Smooth muscle cell (in vitro differentiated cells): ENCODE results near the gene TTC28. TPM values are rescaled to one million over a fixed set of nuclear protein-coding genes. Genes with fewer than 3 reads are reported as not detected.

ENCODE experiments used
- DNase-seq: peaks from one replicate; lab custom pipeline; 2025; ENCODE audit not compliant: unreplicated experiment; lab: John Stamatoyannopoulos, UW
- H2AFZ ChIP-seq: fragments of 200-600 bp; sonication (generic); 2 replicates; pipeline ENCODE4 v1.6.0; 2016; ENCODE audit warnings: antibody characterized with exemption, low read depth, mild to moderate bottlenecking
- H3F3A ChIP-seq: fragments of 200-600 bp; sonication (generic); 2 replicates; pipeline ENCODE4 v1.6.0; 2017; ENCODE audit warnings: antibody characterized with exemption, low read depth
- H3K27ac ChIP-seq: fragments of 200-600 bp; sonication (generic); 2 replicates; pipeline ENCODE4 v1.5.1; 2016; ENCODE audit warnings: low read depth, mild to moderate bottlenecking
- H3K27me3 ChIP-seq: fragments of 200-600 bp; sonication (generic); 2 replicates; pipeline ENCODE4 v1.6.1; 2016; ENCODE audit warnings: low read depth, mild to moderate bottlenecking
- H3K36me3 ChIP-seq: fragments of 200-600 bp; sonication (generic); 2 replicates; pipeline ENCODE4 v1.5.1; 2016; ENCODE audit warnings: low read depth
- H3K4me1 ChIP-seq: fragments of 200-600 bp; sonication (generic); 2 replicates; pipeline ENCODE4 v1.5.1; 2016; ENCODE audit warnings: low read depth
- H3K4me2 ChIP-seq: fragments of 200-600 bp; sonication (generic); 2 replicates; pipeline ENCODE4 v1.6.0; 2016; ENCODE audit warnings: mild to moderate bottlenecking
- H3K4me3 ChIP-seq: fragments of 200-600 bp; sonication (generic); 2 replicates; pipeline ENCODE4 v1.5.1; 2016; ENCODE audit warnings: mild to moderate bottlenecking
- H3K79me2 ChIP-seq: fragments of 200-600 bp; sonication (generic); 2 replicates; pipeline ENCODE4 v1.6.0; 2016; ENCODE audit warnings: low read depth, mild to moderate bottlenecking
- H3K9ac ChIP-seq: fragments of 200-600 bp; sonication (generic); 2 replicates; pipeline ENCODE4 v1.6.0; 2016; ENCODE audit warnings: low read depth
- H3K9me3 ChIP-seq: fragments of 200-600 bp; sonication (generic); replicated peaks from 2 replicates; pipeline ENCODE4 v1.5.1; 2016; ENCODE audit warnings: low read depth
- H4K20me1 ChIP-seq: fragments of 200-600 bp; sonication (generic); 2 replicates; pipeline ENCODE4 v1.6.0; 2016; ENCODE audit warnings: low read depth
- WGBS: methylation state at CpG from one replicate; pipeline ENCODE4 v1.1.7; 2016; ENCODE audit warnings: low lambda C conversion rate; 5-methylcytosine and 5-hydroxymethylcytosine counted together
- polyA plus RNA-seq: library from polyadenylated mRNA; unstranded; fragments of >200 nt; fragmentation: Nextera tagmentation; extraction: Ambion mirVana; gene quantifications from 2 replicates; pipeline ENCODE4 v1.2.1, GENCODE V29; 2016
- total RNA-seq: library from RNA; depleted of rRNA; stranded (reverse); fragments of >200 nt; gene quantifications from 2 replicates; pipeline ENCODE4 v1.2.3, GENCODE V29; 2014
- TF ChIP-seq, protein P1 (sequence below): fragments of 200-600 bp; sonication (generic); IDR thresholded peaks from 2 replicates; pipeline ENCODE4 v1.5.1; 2017; ENCODE audit warnings: borderline replicate concordance, mild to moderate bottlenecking, antibody characterized with exemption; ENCODE audit not compliant: insufficient read depth, poor library complexity, severe bottlenecking

TTC28 gene
- total and polyA plus RNA-seq, 2 experiments from 2014 or later = 6.3 to 17.9 TPM

DNA sequence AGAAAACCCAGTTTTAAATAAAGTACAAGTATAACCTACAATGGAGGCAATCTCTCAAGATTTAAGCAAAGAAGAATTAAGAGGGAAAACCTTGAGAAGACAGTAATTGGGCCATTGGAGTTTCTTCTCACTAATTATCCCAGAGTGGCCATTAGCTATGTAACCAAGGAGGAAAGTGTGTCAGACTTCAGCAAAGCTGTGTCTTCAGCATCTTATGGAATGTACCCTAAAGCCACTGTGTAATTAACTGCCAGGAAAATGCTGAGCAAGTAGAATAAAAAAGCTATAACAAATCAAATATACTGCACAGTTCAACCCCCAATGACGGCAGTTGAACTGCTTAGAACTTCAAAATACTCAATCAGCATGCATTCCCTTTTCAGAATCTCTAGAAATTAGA is 261.6 kb downstream of the TTC28 start:
- TF ChIP-seq, protein P1, sequence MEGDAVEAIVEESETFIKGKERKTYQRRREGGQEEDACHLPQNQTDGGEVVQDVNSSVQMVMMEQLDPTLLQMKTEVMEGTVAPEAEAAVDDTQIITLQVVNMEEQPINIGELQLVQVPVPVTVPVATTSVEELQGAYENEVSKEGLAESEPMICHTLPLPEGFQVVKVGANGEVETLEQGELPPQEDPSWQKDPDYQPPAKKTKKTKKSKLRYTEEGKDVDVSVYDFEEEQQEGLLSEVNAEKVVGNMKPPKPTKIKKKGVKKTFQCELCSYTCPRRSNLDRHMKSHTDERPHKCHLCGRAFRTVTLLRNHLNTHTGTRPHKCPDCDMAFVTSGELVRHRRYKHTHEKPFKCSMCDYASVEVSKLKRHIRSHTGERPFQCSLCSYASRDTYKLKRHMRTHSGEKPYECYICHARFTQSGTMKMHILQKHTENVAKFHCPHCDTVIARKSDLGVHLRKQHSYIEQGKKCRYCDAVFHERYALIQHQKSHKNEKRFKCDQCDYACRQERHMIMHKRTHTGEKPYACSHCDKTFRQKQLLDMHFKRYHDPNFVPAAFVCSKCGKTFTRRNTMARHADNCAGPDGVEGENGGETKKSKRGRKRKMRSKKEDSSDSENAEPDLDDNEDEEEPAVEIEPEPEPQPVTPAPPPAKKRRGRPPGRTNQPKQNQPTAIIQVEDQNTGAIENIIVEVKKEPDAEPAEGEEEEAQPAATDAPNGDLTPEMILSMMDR = no peak
- Histone ChIP-seq H2AFZ (no peak overlapping the region), H3K27me3 (no peaks in the 10 kb centered on the region), H3K9ac (no peak overlapping the region), H3K4me1 (no peaks in the 10 kb centered on the region), H3K79me2 (peaks cover 8% of the 10 kb centered on the region), H3K27ac (no peak overlapping the region), H3K36me3 (no peaks in the 10 kb centered on the region), H3K4me2 (no peak overlapping the region), H3F3A (no peaks in the 10 kb centered on the region), H3K9me3 (no peaks in the 10 kb centered on the region), H4K20me1 (peaks cover 4% of the 10 kb centered on the region), H3K4me3 (no peak overlapping the region)
- WGBS = 76% methylated on average over 1 of the region's 1 CpG
- no peak for DNase-seq

GRCh38 chr22:28417431-28417830 is 262.2 kb downstream of the TTC28 start:
- H3K4me3 ChIP-seq = no peak overlapping the region
- H3F3A ChIP-seq = no peaks in the 10 kb centered on the region
- no peaks in the 10 kb centered on the region for H3K9me3 ChIP-seq
- no peak overlapping the region for H3K9ac ChIP-seq
- no peaks in the 10 kb centered on the region for H3K36me3 ChIP-seq
- WGBS = 61% methylated on average over 2 of the region's 2 CpGs
- H3K4me1 ChIP-seq = no peaks in the 10 kb centered on the region
- DNase-seq = no peak
- peaks cover 4% of the 10 kb centered on the region for H4K20me1 ChIP-seq
- H3K27ac ChIP-seq = no peak overlapping the region
- H3K4me2 ChIP-seq = no peak overlapping the region
- no peak overlapping the region for H2AFZ ChIP-seq
- TF ChIP-seq, protein P1 = no peak
- H3K79me2 ChIP-seq = peaks cover 8% of the 10 kb centered on the region
- H3K27me3 ChIP-seq = no peaks in the 10 kb centered on the region

- 97% methylated on average over 1 of the region's 1 CpG for WGBS
- Histone ChIP-seq H3K4me1 (no peaks in the 10 kb centered on the region), H3K4me2 (no peak overlapping the region), H3F3A (no peaks in the 10 kb centered on the region), H3K36me3 (no peaks in the 10 kb centered on the region), H3K9me3 (no peaks in the 10 kb centered on the region), H4K20me1 (peaks cover 4% of the 10 kb centered on the region), H3K4me3 (no peak overlapping the region), H3K79me2 (peaks cover 8% of the 10 kb centered on the region), H3K27me3 (no peaks in the 10 kb centered on the region), H3K9ac (no peak overlapping the region), H2AFZ (no peak overlapping the region), H3K27ac (no peak overlapping the region)
- no peak for DNase-seq
- TF ChIP-seq, protein P1 = no peak
Observed at GRCh38 chr22:28414913-28415312, 264.7 kb downstream of the TTC28 start.

GRCh38 chr22:28413612-28414399 is 265.8 kb downstream of the TTC28 start:
- Histone ChIP-seq H3K9ac (no peak overlapping the region), H2AFZ (no peak overlapping the region), H3K36me3 (no peaks in the 10 kb centered on the region), H3F3A (no peaks in the 10 kb centered on the region), H3K4me2 (no peak overlapping the region), H3K79me2 (peaks cover 8% of the 10 kb centered on the region), H3K27ac (no peak overlapping the region), H3K27me3 (no peaks in the 10 kb centered on the region), H4K20me1 (peaks cover 4% of the 10 kb centered on the region), H3K4me1 (no peaks in the 10 kb centered on the region), H3K4me3 (no peak overlapping the region), H3K9me3 (no peaks in the 10 kb centered on the region)
- no peak for DNase-seq
- TF ChIP-seq, protein P1 = no peak
- 88% methylated on average over 2 of the region's 2 CpGs for WGBS
